Right lobe of liver (tissue), 4 donors: ENCODE data around the gene FRMPD2.

Experiments
- CTCF ChIP-seq, 4 donors: fragments of 200-600 bp in 3 of 4; fragments of 450-650 bp in 1 of 4; IDR thresholded peaks; one replicate each; pipeline versions ENCODE4 v1.5.1 to v1.8.0; 2016 to 2022; ENCODE audit warnings: antibody characterized with exemption in 4 of 4, mild to moderate bottlenecking in 2 of 4
- POLR2A ChIP-seq: fragments of 450-650 bp; IDR thresholded peaks from one replicate; pipeline ENCODE4 v1.6.1; 2017; ENCODE audit warnings: antibody characterized with exemption, mild to moderate bottlenecking
- donor health status: DM: no; HTN: no; CAD: no.
- donor health status: DM: no; HTN: no; CAD: no.
- donor health status: DM: no; HTN: yes; CAD: no.

- TF ChIP-seq CTCF (IDR thresholded peaks at IDR 0.05), result no peak
- no peak for TF ChIP-seq POLR2A
Measured at GRCh38 chr10:48241332-48241731, 33.2 kb downstream of the FRMPD2 start.
